Embryonic facial prominence (tissue), 1 donor: Measurements from ENCODE around the gene C19orf47.
A peak's percentile ranks its signal among the peaks of the same experiment; 100 is the strongest.

Experiments
- DNase-seq: peaks from one replicate; pipeline ENCODE4 v3.0.0-alpha.2; 2016; ENCODE audit errors: extremely low spot score

The C19orf47 gene, protein sequence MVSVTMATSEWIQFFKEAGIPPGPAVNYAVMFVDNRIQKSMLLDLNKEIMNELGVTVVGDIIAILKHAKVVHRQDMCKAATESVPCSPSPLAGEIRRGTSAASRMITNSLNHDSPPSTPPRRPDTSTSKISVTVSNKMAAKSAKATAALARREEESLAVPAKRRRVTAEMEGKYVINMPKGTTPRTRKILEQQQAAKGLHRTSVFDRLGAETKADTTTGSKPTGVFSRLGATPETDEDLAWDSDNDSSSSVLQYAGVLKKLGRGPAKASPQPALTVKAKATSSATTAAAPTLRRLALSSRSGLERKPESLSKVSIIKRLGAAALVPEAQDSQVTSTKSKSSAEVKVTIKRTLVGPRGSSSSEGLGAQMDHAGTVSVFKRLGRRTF

DNA sequence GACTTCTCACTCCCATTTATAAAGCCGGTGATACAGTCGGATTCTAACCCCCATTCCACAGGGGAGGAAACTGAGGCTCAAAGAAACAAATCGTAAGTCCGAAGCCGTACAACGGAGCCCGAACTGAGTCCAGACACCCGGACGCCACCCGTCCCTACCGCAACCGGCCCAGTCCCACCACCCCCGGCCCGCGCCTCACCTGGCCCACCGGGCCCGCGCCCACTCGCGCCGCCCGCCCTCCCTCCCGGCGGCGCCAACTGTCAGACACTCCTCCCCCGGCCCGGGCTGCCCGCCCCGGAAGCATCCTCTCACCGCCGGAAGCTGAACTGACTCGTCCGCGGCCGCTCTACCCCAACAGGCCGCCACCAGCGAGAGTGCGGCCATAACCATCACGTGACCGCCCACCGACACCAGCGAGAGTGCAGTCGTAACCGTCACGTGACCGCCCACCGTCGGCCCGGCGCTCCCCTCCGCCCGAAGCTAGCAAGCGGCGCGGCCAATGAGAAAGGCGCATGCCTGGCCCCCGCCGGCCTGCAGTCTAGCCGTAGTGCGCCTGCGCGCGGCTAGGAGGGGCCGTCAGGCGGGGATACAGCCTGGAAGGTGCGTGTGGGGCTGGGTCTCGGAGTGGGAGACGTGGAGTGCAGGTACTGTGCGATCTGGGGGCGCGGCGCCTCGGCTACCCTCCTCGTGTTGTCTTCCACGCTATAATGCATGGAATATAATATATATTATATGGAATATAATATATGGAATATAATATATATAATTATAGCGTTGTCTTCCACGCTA lies at the start of gene C19orf47, which contains the start of gene PLD3:
TSS of gene C19orf47 (minus strand) at position 273 of the 789 bp plus-strand sequence. CDS start 6,540 bp downstream, outside the sequence.
TSS of gene PLD3 (plus strand) at position 571 of the 789 bp plus-strand sequence. CDS start 17,789 bp downstream, outside the sequence.
- peak; percentile 96 for DNase-seq

DNA sequence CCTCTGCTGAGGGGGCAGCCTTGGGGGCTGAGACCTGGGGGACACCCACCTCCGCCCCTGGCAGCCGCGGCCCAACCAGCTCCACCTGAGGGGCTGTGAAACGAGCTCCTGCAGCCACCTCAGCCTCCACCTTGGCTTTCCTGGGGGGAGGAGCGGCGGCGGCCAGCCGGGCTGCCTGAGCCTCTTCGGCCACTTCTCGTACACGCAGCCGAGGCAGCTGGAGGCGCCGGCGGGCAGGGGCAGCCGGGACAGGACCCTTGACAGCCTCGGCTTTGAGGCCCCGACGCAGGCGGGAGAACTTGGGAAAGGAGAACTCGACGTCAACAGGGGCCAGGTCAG lies 49.3 kb upstream of the C19orf47 start:
- no peak for DNase-seq

DNA sequence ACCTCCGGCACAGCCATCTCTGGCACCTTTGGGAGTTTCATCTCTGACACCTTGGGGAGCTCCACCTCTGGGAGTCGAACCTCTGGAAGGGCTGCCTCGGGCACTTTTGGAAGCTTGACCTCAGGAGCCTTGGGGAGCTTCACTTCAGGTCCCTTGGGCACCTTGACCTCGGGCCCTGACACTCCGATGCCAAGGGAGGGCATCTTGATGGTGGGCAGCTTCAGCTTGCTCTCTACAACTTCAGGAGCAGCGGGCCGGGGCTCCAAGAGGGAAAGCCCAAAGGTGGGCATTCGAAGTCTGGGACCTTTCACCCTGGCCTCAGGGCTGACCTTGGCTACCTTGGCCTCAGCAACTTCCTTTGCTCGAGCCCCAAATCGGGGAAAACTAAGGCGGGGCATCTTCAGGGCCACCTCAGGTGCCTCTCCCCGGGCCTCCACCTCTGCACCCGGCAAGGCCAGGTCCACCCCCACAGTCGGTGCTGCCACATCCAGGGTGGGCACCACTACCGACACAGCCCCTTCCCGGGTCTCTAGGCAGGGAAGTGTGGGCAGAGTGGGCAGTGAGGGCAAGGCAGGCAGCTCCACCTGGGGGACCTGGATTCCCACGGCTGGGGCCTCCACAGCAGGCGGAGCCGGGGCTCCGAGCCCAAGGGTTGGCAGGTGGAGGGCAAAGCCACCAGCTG lies 48.8 kb upstream of the C19orf47 start:
- DNase-seq, result no peak

DNA sequence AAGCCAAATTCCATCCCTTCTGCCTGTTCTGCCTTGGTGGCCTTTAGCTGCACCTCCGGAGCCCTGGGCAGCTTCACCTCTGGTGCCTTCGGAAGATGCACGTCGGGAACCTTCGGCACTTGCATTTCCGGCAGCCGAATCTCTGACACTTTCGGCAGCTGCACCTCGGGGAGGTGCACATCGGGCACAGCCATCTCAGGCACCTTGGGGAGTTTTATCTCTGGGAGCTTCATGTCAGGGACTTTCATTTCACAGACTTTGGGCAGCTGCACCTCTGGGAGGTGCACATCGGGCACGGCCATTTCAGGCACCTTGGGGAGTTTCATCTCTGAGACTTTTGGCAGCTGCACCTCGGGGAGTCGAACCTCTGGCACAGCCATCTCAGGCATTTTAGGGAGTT lies 47.8 kb upstream of the C19orf47 start:
- no peak for DNase-seq

DNA sequence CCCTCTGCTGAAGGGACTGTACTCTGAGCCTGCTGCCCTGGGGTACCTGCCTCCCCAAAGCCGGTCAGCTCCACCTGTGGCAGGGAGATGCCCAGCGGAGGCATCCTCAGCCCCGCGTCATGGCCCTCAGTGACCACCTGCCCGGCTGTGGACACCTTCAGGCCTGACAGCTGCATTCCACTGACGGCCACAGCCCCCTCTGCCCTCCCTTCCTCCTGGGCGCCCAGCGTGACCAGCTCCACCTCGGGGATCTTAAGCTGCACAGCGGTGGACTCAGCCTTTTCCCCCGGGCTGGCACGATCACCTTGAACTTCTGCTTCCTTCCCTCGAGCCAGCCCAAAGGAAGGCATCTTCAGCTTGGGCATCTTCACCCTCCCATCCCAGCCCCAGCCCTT lies 46.6 kb upstream of the C19orf47 start:
- DNase-seq, result no peak

DNA sequence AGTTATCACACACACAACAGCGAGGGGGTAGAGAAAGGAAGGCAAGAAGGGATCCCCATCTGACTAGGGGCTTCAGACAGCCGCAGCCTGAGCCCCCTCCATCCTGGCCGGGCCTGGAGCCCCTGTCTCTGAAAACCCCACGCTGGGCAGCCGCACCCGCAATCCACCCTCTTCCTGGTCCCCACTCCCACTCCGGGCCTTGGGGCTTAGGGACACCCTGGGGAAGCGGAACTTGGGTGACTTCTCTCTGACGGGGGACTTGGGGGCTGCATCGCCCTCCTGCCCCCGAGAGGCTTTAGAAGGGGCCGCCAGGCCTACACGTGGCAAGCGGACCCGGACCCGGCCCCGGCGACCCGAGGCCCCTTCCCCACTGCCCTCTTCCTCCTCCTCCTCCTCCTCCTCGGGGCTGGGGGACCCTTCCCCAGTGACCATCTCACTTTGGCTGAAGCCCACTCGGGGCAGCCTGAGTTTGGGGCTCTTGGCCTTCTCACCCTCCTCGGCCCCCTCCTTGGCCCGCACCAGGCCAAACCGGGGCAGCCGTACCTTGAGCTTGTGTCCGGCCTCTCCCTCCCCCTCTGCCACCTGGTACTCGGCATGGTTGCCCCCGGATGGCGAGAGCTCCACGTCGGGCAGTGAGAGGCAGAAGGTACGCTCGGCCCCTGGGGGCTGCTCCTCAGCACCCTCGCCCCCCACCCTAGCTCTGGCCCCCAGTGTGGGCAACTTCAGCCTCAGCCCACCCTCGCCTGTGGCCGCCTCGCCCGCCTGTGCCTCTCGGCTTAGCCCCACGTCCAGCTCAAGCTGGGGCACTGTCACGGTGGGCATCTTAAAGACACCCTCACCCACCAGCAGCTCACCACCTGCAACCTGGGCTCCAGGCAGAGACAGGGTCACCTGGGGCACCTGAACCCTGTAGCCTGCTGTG lies 46.0 kb upstream of the C19orf47 start:
- no peak for DNase-seq

DNA sequence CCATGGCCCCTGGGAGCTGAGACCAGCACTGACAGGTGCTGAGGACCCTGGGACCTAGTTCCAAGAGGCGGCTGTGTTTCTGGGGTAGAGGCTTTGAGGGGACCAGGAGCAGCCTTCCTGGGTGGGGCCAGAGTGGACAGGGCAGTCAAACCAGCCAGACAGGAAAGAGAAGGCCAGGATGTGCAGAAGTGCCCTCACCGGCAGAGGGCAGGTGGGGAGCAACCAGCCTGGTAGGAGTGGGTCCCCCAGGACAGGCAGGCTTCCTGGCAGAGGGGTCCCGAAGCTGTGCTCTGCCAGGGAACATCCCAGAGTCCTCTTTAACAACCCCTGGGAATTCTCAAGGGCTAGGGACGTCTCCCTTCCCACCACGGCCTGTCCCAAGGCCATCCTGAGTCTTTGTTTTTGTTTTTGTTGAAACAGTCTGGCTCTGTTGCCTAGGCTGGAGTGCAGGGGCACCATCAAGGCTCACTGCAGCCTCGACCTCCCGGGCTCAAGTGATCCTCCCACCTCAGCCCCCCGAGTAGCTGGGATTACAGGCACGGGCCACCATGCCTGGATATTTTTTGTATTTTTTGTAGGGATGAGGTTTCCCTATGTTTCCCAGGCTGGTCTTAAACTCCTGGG lies 44.8 kb upstream of the C19orf47 start:
- no peak for DNase-seq

DNA sequence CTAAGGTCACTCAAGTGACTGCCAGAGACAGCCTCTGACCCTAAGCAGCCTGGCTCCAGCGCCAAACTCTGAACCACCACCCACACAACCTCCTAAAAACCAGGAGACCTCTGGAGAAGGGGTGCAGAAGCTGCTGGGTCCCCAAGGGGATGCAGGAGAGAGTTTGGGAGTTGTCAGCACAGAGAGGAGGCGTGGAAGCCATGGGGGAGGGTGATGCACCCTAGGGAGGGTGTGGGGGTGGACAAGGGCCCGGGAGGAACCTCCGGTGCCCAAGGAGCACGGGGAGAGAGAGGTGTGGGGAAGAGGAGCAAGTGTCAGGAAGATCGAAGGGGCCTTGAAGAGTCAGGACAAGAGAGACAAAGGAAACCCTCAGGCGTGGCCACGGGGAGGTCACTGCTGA lies 43.9 kb upstream of the C19orf47 start:
- no peak for DNase-seq

DNA sequence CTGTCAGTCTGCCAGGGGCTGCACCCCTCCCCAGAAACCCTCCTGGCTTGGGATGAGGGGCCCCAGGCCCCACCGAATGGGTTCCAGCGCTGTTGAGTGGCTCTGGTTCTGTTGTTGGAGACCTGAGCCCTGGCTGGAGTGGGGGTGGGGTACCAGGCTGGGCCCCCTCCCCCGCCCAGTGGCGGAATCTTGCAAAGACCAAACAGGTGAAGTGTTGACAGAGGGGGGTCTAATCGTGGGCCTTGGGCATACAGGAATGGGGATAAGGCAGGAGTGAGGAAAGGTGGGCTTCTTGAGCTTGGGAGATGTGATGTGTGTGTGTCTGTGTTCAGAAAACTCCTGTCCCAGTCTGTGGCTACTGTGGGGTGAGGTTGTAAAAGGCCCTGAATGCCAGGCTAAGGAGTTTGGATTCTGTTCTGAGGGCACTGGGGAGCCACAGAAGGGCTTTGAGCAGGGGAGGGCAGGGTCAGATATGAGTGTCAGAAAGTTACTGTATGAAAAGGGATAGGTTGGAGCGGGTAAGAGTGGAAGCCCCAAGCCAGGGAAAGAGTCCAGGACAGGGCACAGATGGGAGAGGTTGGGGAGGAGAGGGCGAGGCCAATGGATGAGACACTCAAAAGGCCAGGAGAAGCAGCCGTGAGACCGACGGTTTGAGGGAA lies 42.0 kb upstream of the C19orf47 start, which contains the start of gene HIPK4:
TSS of gene HIPK4 (minus strand) at position 98 of the 659 bp plus-strand sequence. CDS start 279 bp downstream, outside the sequence.
- no peak for DNase-seq

DNA sequence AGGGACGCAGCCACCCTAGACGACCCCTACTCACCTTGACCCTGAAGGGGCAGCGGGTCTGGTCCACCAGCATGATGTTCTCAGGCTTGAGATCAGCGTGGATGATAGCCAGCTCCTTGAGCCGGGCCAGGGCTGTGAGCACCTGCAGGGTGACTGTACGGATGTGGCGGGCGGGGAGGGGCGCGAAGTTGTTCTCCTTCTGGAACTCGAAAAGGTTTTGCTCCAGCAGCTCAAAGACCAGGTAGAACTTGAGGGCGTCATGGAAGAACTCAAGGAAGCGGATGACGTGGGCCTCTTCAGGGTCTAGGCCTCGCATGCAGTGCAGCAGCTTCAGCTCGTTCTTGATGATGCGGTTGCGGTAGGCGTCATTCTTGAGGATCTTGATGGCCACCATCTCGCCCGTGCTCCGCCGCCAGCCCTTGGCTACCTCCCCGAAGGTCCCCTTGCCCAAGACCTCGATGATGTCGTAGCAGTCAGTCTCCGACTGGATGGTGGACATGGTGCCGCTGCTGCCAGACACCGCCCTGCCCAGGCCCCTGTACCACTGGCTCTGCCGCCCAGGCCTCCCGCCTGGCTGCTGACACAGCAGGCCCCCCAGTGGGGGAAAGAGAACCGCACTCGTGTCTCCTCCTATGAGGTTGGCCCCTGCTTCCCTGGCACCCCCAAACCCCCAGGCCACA lies 41.3 kb upstream of the C19orf47 start:
- DNase-seq, result no peak

DNA sequence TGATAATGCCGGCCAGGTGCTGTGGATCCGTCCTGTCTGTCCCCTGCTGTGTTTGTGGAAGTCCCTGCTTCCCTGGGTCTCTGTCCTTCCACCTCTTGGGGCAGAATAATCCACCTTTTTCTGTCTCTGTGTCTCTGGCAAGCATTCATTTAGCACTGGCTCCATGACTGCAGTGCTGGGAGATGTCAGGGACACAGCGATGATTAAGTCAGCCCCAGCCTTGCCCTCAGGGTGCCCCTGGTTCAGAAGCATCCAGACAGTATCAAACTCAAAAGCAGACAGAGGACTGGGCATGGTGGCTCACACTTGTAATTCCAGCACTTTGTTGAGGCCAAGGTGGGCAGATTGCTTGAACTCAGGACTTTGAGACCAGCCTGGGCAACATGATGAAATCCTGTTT lies 40.3 kb upstream of the C19orf47 start:
- DNase-seq, result no peak

DNA sequence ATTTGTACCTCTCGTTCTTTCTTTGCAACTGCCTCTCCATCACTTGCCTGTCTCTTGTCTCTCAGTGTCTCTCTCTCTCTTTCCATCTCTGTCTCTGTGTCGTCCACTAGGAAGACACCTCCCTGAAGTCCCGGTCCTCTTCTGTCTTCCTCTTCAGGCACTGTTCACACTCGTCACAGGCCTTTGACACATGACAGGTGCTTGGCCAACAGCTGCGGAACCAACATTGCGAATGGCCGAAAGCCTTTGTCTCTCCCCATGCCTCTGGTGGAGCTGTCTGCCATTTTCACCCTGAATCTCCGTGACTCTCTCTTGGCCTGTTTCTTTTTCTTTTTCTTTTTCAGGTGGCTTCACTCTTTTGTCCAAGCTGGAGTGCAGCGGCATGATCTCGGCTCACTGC lies 39.0 kb upstream of the C19orf47 start:
- no peak for DNase-seq

DNA sequence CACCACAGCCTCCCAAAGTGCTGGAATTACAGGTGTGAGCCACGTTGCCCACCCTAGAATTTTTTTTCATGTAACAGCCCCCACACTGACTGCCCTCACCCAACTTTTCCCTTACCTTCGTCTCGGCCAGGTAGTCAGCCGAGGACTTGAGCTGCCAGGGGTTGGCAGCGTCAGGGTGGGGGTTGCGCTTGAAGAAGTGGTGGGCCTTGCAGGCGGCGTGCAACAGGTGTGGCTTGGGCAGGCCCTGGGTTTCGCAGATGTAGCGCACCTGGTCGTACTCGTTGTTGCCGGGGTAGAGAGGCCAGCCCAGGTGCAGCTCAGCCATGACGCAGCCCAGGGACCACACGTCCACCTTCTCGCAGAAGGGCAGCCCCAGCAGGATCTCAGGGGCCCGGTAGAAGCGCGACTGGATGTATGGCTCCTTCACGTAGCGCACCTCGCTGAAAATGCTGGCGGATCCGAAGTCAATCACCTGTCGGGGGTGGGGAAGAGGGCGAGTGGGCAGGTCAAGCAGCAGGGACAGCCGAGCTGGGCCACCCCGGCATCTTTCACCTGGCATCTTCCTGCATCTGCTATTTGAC lies 35.6 kb upstream of the C19orf47 start:
- DNase-seq, result no peak

DNA sequence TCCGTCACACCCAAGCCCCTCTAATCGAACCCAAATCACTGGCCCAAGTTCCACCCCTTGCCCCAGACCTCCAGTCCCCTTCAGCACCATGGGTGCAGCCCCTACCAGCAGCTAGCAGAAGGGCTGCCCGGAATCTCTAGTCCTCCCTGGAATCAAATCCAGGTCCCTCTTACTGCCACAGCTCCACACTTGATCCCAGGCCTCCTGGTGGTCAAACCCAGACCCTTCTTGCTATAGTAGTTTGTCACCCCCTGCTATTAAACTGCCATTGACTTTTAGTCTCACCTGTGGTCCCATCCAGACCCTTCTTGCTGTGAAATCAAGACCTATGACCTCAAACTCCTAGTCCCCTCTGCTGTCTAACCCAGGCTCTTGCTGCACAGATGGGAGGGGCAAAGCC lies 33.1 kb upstream of the C19orf47 start:
- no peak for DNase-seq

DNA sequence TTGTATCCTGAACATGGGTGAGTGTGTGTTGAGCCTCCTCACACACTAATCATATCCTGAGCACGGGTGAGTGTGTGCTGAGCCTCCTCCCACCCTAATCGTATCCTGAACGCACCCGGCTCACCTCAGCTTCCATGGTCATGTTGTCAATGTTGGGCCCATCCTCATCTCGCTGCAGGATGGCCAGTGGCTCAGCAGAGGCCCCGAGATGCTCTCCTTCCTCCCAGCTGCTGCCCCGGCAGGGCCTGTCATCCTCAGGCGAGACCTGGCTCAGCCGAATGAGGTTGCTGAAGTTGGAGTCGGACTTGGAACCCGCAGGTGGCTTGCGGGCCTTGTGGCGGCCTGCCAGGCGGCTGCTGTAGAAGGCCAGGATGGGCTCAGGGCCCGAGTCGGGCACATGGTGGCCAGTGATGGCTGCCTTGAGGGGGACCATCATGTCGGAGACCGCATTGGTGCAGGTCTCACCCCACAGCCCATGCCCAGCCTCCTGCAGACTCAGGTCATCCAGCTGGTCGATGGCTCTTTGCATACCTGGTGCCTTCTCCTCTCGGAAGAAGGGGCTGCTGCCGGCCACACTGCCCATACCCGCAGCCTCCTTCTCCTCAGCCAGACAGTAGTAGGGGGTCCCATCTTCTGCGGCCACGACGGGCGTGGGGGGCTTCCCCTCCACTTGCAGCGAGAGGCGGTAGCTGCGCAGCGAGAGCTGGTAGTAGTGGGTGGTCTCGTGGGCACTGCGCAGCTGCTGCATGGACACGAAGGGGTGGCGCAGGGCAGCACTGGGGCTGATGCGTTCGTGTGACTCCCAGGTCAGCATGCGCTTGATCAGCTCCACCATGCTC lies 32.2 kb upstream of the C19orf47 start:
- no peak for DNase-seq

DNA sequence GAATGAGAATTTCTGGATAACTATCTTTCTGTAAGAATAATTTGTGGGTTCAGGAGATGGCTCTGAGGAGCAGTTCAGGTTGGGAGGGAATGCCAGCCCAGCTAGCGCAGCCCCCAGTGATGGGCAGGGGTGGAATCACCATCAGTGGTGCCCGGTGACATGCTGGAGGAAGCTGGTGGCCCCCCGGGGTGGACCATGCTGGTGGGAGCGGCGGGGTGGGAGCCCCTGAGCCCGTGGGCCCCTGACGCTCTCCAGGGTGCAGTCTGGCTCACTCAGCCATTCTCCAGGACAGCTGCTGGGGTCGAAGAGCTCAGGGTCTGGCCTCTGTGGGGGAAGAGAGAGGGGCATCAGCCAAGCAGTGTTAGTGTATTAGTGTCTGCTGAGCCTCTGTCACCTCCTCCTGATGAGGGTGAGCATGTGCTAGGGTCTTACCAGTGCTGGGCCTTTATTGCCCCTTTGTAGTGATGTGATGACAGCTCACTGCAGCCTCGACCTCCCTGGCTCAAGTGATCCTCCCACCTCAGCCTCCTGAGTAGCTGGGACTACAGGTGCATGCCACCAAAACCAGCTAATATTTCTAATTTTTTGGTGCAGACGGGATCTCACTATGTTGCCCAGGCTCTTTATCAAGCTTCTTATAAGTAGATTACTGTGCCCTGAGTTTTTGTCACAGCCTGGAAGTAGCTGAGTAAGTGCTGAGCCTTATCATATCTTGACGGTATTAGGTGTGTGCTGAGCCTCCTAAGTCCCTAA lies 31.4 kb upstream of the C19orf47 start:
- DNase-seq, result no peak

DNA sequence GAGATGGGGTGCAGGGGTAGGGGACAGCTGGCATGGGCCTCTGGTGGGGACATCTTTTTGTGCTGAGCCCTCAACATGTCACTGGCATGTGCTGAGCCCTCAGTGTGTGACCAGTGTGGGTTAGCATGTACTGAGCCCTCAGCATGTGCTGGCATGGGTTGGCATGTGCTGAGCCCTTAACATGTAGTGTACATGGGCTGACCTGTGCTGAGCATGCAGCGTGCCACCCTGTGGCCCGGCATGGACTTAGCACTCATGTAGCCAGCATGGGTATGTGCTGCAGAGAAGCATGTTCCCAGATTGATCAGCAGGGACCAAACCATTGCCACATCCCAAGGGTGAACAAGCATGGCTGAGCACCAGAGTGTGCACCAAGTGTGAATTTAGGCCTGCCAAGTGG lies 30.3 kb upstream of the C19orf47 start:
- no peak for DNase-seq
